ENCODE results near the gene ACHE.

- no peak for TF ChIP-seq EP300 (IDR thresholded peaks at IDR 0.05)
- TF ChIP-seq, protein P1, sequence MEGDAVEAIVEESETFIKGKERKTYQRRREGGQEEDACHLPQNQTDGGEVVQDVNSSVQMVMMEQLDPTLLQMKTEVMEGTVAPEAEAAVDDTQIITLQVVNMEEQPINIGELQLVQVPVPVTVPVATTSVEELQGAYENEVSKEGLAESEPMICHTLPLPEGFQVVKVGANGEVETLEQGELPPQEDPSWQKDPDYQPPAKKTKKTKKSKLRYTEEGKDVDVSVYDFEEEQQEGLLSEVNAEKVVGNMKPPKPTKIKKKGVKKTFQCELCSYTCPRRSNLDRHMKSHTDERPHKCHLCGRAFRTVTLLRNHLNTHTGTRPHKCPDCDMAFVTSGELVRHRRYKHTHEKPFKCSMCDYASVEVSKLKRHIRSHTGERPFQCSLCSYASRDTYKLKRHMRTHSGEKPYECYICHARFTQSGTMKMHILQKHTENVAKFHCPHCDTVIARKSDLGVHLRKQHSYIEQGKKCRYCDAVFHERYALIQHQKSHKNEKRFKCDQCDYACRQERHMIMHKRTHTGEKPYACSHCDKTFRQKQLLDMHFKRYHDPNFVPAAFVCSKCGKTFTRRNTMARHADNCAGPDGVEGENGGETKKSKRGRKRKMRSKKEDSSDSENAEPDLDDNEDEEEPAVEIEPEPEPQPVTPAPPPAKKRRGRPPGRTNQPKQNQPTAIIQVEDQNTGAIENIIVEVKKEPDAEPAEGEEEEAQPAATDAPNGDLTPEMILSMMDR (IDR thresholded peaks at IDR 0.05), result no peak
- no peak for TF ChIP-seq POLR2AphosphoS5 (IDR thresholded peaks at IDR 0.05)
Measured at GRCh38 chr7:100914208-100914878, 18.7 kb upstream of the ACHE start.

Data from upper lobe of left lung (tissue), 4 donors.